B cell (primary cell): ENCODE results near the gene SIGLEC8. TPM values are rescaled to one million over a fixed set of nuclear protein-coding genes. Genes with fewer than 3 reads are reported as not detected.

Experiments used
- ATAC-seq: fragments of 200-7000 bp; cut with Tn5 transposase; one replicate; pipeline ENCODE4 v1.10.0; 2021; ENCODE audit warnings: low read depth, mild to moderate bottlenecking, moderate number of reproducible peaks, moderate library complexity
- CTCF ChIA-PET: fragments of 350-600 bp; sonication (Branson Sonifier 250); formaldehyde crosslinking; loops from one replicate; lab custom pipeline; 2021; ENCODE audit warnings: antibody characterized with exemption, inconsistent platforms; lab: Charles Lee
- POLR2A ChIA-PET: fragments of 350-600 bp; sonication (Branson Sonifier 250); formaldehyde crosslinking; loops from one replicate; lab custom pipeline; 2021; ENCODE audit warnings: antibody characterized with exemption; lab: Charles Lee
- DNase-seq: peaks from one replicate; pipeline ENCODE4 v3.0.0; 2013
- H2AFZ ChIP-seq: 2 replicates; pipeline ENCODE4 v1.6.1; 2012; ENCODE audit warnings: mild to moderate bottlenecking, low read depth, low read length; ENCODE audit not compliant: insufficient read depth, poor library complexity, severe bottlenecking
- H3K27ac ChIP-seq, 2 donors: 1 replicate in 1 of 2; 2 replicates in 1 of 2; pipeline ENCODE4 v1.5.1; 2012 to 2013; ENCODE audit warnings: low read length in 2 of 2, mild to moderate bottlenecking in 2 of 2, moderate library complexity in 1 of 2
- H3K27me3 ChIP-seq, 4 experiments: fragments of 200-600 bp in 1 of 4; sonication (generic) in 1 of 4; replicated peaks in 1 of 4; 1 replicate in 2 of 4; 2 replicates in 2 of 4; pipeline versions ENCODE4 v1.6.1 to v1.7.0; 2013 to 2016; ENCODE audit warnings: low read length in 3 of 4, mild to moderate bottlenecking in 2 of 4, mixed read lengths in 1 of 4, moderate library complexity in 1 of 4; ENCODE audit not compliant: insufficient read depth in 4 of 4, control insufficient read depth in 3 of 4; ENCODE audit errors: control extremely low read depth in 1 of 4
- H3K36me3 ChIP-seq, 2 experiments: replicated peaks in 1 of 2; 1 replicate in 1 of 2; 2 replicates in 1 of 2; pipeline versions ENCODE4 v1.6.1 to v1.7.1; 2013; ENCODE audit warnings: low read length in 1 of 2; ENCODE audit not compliant: insufficient read depth in 2 of 2, control insufficient read depth in 1 of 2; ENCODE audit errors: control extremely low read depth in 1 of 2, extremely low read depth in 1 of 2
- H3K4me1 ChIP-seq, 2 donors: fragments of 200-600 bp in 1 of 2; sonication (generic) in 1 of 2; 1 replicate in 1 of 2; 2 replicates in 1 of 2; pipeline versions ENCODE4 v1.5.1 to v1.6.1; 2013 to 2017; ENCODE audit warnings: low read length in 2 of 2; ENCODE audit not compliant: control insufficient read depth in 2 of 2, insufficient read depth in 2 of 2
- H3K4me2 ChIP-seq: replicated peaks from 2 replicates; pipeline ENCODE3; 2012; ENCODE audit warnings: mild to moderate bottlenecking, low read depth, low read length; ENCODE audit not compliant: poor library complexity, severe bottlenecking
- H3K4me3 ChIP-seq, 5 experiments: fragments of 200-600 bp in 1 of 5; sonication (generic) in 1 of 5; 1 replicate in 3 of 5; 2 replicates in 2 of 5; pipeline versions ENCODE4 v1.5.1 to v1.7.0; 2011 to 2016; ENCODE audit warnings: low read length in 4 of 5, mild to moderate bottlenecking in 4 of 5, low read depth in 2 of 5, control low read depth in 1 of 5, moderate library complexity in 1 of 5; ENCODE audit not compliant: insufficient read depth in 1 of 5; ENCODE audit errors: control extremely low read depth in 1 of 5, extremely low read depth in 1 of 5
- H3K79me2 ChIP-seq: fragments of 200-600 bp; sonication (generic); one replicate; pipeline ENCODE4 v1.6.0; 2016; ENCODE audit warnings: low read length; ENCODE audit not compliant: control insufficient read depth, insufficient read depth
- H3K9ac ChIP-seq: fragments of 200-600 bp; sonication (generic); 2 replicates; pipeline ENCODE4 v1.6.1; 2017; ENCODE audit warnings: mild to moderate bottlenecking, low read length, moderate library complexity
- H3K9me3 ChIP-seq, 3 donors: one replicate each; pipeline versions ENCODE4 v1.6.1 to v1.7.1; 2013; ENCODE audit warnings: low read length in 2 of 3; ENCODE audit not compliant: control insufficient read depth in 2 of 3, insufficient read depth in 1 of 3; ENCODE audit errors: control extremely low read depth in 1 of 3
- H4K20me1 ChIP-seq: 2 replicates; pipeline ENCODE4 v1.6.0; 2012; ENCODE audit warnings: mild to moderate bottlenecking, low read length; ENCODE audit not compliant: insufficient read depth, control insufficient read depth, poor library complexity, severe bottlenecking
- H3K27ac Mint-ChIP-seq: one replicate; pipeline ENCODE4 v1.8.0; 2021; ENCODE audit warnings: mixed read lengths
- H3K27me3 Mint-ChIP-seq: one replicate; pipeline ENCODE4 v1.8.0; 2021; ENCODE audit warnings: mixed read lengths
- H3K4me1 Mint-ChIP-seq: one replicate; pipeline ENCODE4 v1.8.0; 2021; ENCODE audit warnings: mixed read lengths
- H3K4me3 Mint-ChIP-seq: one replicate; pipeline ENCODE4 v1.8.0; 2021; ENCODE audit warnings: mixed read lengths
- H3K9me3 Mint-ChIP-seq: one replicate; pipeline ENCODE4 v1.8.0; 2022; ENCODE audit warnings: mixed read lengths; ENCODE audit not compliant: insufficient read depth
- CTCF ChIP-seq: fragments of 200-600 bp; IDR thresholded peaks from one replicate; pipeline ENCODE4 v1.8.0; 2022; ENCODE audit warnings: antibody characterized with exemption, mild to moderate bottlenecking
- EZH2 ChIP-seq: IDR thresholded peaks from 2 replicates; pipeline ENCODE4 v1.6.1; 2012; ENCODE audit warnings: borderline replicate concordance, low read depth, mild to moderate bottlenecking, moderate library complexity, low read length; ENCODE audit not compliant: insufficient read depth, poor library complexity, severe bottlenecking
- WGBS: methylation state at CpG from one replicate; pipeline ENCODE4 v1.1.5; 2013; ENCODE audit warnings: missing lambda C conversion rate; ENCODE audit not compliant: insufficient coverage; 5-methylcytosine and 5-hydroxymethylcytosine counted together
- intact Hi-C: fragments of 100-400 bp; cut with micrococcal nuclease; formaldehyde crosslinking; loops from one replicate; pipeline ENCODE4 v1.10.0; 2022
- polyA plus RNA-seq: library from polyadenylated mRNA; depleted of rRNA; stranded (reverse); fragments of >200 nt; gene quantifications from 2 replicates; pipeline ENCODE4 v1.2.3, GENCODE V29; 2012
- total RNA-seq, 2 donors: library from RNA; stranded (reverse); fragments of 120-200 nt in 1 of 2; gene quantifications; 1 replicate in 1 of 2; 2 replicates in 1 of 2; pipeline versions ENCODE4 v1.2.3 to v1.2.4, GENCODE V29; 2013 to 2022

SIGLEC8 gene
- total and polyA plus RNA-seq, 2 donors (not counting 1 experiment from before 2014, with no cell fraction given): not detected

- DNase-seq (no peak), ATAC-seq (no peak)
- POLR2A ChIA-PET: interaction anchor here (1.5 kb wide), 1 partner anchor 16 kb away, joined by 3 read pairs; the partner anchor contains the start of gene SIGLEC10
- Histone ChIP-seq H3K4me2 (no peak overlapping the region), H3K4me3 (no peak overlapping the region), H3K36me3 (no peaks in the 10 kb centered on the region), H3K27me3 (peaks cover 0 to 8% (median 1%) of the 10 kb centered on the region in 4 experiments), H3K27ac (no peak overlapping the region), H3K9ac (no peak overlapping the region), H3K79me2 (no peaks in the 10 kb centered on the region), H2AFZ (no peak overlapping the region), H3K9me3 (no peaks in the 10 kb centered on the region), H4K20me1 (no peaks in the 10 kb centered on the region), H3K4me1 (no peaks in the 10 kb centered on the region)
- intact Hi-C loops: no loop called here
- Mint-ChIP-seq H3K27me3 (peaks cover 24% of the 10 kb centered on the region), H3K9me3 (no peaks in the 10 kb centered on the region), H3K27ac (no peak overlapping the region), H3K4me1 (peaks cover under 1% of the 10 kb centered on the region), H3K4me3 (no peak overlapping the region)
- TF ChIP-seq EZH2: no peak
- TF ChIP-seq CTCF: no peak
- no CpG with 5 or more reads among the region's 4 CpGs for WGBS
- CTCF ChIA-PET: interaction anchor here (0.7 to 1.3 kb wide), 3 partner anchors 9 to 264 kb away, joined by 3 read pairs; no protein-coding TSS in a partner anchor
Measured at GRCh38 chr19:51433043-51433442, 25.2 kb downstream of the SIGLEC8 start.

GRCh38 chr19:51431124-51431523 lies 27.1 kb downstream of the SIGLEC8 start:
- H3K9me3 Mint-ChIP-seq: no peaks in the 10 kb centered on the region
- H3K4me1 Mint-ChIP-seq: no peaks in the 10 kb centered on the region
- H3K27me3 ChIP-seq: peaks cover 0 to 11% (median 1%) of the 10 kb centered on the region in 4 experiments
- no peaks in the 10 kb centered on the region for H3K9me3 ChIP-seq
- no peaks in the 10 kb centered on the region for H3K4me1 ChIP-seq
- intact Hi-C loops: no loop called here
- ChIA-PET POLR2A (no interaction called here), CTCF (no interaction called here)
- no peaks in the 10 kb centered on the region for H3K36me3 ChIP-seq
- no peak for DNase-seq
- no peak overlapping the region for H3K27ac ChIP-seq
- no peaks in the 10 kb centered on the region for H3K79me2 ChIP-seq
- TF ChIP-seq CTCF: no peak
- no peak for TF ChIP-seq EZH2
- H4K20me1 ChIP-seq: no peaks in the 10 kb centered on the region
- H2AFZ ChIP-seq: no peak overlapping the region
- H3K27me3 Mint-ChIP-seq: peaks cover 10% of the 10 kb centered on the region
- no peak overlapping the region for H3K27ac Mint-ChIP-seq
- H3K4me3 Mint-ChIP-seq: no peak overlapping the region
- WGBS: 33% methylated on average over 1 of the region's 3 CpGs
- ATAC-seq: no peak
- H3K9ac ChIP-seq: no peak overlapping the region
- H3K4me3 ChIP-seq: no peak overlapping the region
- H3K4me2 ChIP-seq: no peak overlapping the region
